Activated CD4-positive, alpha-beta T cell treated with anti-CD3 and anti-CD28 coated beads, Interleukin-2, amount 50 U/mL, for 4 hours (primary cell): Measurements from ENCODE around the gene DOP1B.
A peak's percentile ranks its signal among the peaks of the same experiment; 100 is the strongest.
"Not testable (repeated sequence)": the region's sequence is repeated elsewhere in the genome, so short reads cannot be mapped to it uniquely, and the experiment has no call there.

Source experiments
- DNase-seq, 2 experiments: peaks; one replicate each; pipeline ENCODE4 v3.0.0-alpha.2; 2020

The DOP1B gene

GRCh38 chr21:36178349-36178748, 21.7 kb downstream of the DOP1B start:
- DNase-seq = no peak

DNA sequence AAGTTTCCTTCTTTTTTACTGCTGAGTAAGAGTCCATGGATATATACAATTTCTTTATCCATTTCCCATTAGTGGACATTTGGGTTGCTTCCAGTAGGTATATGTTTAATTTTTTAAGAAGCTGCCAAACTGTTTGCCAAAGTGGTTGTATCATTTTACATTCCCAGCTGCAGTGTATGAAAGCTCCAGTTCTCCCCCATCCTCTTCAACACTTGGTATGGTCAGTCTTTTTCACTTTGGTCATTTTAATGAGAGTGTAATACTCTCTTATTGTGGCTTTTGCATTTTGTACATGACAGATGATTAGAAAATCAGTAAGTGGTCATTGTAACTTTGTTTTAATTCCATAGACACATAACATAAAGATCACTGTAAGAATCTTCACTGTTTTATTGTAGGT, 22.5 kb downstream of the DOP1B start:
- no peak for DNase-seq

DNA sequence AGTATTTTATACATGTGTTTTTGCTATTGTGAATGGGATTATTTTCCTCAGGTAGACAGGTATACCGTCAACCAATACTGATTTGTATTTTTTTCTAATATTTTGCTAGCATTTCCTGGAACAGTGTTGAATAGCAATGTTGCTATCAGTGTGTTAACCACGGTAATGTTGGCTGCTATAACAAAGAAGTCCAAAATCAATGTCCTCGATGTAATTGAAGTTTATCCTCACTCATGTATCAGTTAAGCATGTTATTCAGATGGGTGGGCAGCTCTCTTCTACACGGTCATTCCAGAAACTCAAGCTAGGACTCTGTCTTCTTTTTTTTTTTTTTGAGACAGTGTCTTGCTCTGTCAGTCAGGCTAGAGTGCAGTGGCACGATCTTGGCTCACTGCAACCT, 24.3 kb downstream of the DOP1B start:
- DNase-seq = no peak

- no peak for DNase-seq
Observed at GRCh38 chr21:36183144-36183795, 26.6 kb downstream of the DOP1B start.

DNA sequence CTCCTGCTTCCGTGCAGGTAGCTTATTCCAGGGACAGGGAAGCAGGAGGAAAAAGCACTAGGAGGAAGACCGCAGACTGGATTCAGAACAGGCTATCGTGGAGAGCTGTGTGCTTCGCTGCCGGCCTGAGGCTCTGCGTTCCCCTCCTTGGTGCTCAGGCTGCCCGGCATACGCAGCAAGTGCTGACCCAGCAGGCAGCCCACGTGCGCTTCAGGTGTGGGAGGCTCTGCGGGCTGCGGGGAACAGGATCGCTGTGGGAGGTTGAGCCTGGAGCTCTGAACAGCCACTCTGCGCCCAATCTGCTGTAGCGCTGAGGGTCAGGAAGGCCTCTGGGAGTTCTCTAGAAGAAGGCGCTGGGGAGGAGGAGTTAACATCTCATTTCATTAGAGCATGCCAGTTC, 27.9 kb downstream of the DOP1B start:
- no peak for DNase-seq

GRCh38 chr21:36185523-36185922, 28.9 kb downstream of the DOP1B start:
- DNase-seq = no peak

GRCh38 chr21:36186081-36186480, 29.5 kb downstream of the DOP1B start:
- no peak for DNase-seq

DNA sequence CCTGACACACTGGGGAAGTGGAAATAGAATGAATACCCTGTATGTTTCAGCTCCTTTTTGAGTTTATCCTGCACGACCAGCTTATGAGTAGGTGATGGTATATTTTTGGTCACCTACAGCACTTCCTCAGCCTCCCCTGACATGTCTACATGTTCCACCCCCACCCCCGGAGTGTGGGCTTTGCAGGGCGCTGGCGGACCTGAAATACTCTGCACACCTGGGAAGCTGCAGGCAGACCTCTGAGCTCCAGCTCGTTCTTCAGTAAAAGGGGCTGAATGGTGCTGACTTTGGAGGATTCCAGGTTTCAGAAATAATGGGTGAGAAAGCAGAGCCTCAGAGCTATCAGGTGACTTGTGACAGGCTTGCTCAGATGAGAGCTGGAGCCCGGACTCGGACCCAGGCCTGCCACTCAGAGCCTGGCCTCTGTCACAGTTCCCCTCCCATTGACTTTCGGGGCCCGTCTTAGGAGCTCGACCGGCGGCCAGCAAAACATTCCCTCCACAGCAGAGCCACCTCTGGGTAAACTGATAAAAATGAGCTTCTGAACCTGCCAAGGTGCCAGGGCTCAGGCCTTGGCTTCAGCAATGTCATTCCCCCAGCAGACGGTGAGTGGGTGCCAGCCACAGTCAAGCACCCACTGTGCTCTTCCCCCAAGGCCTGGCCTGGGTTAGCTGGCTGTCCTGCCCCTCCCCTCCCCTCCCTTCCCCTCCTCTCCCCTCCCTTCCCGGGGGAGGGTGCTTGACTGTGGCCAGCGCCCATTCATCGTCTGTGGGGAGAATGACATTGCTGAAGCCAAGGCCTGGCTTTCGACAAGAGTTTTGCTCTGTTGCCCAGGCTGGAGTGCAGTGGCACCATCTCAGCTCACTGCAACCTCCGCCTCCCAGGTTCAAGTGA, 30.1 kb downstream of the DOP1B start:
- DNase-seq = no peak

DNA sequence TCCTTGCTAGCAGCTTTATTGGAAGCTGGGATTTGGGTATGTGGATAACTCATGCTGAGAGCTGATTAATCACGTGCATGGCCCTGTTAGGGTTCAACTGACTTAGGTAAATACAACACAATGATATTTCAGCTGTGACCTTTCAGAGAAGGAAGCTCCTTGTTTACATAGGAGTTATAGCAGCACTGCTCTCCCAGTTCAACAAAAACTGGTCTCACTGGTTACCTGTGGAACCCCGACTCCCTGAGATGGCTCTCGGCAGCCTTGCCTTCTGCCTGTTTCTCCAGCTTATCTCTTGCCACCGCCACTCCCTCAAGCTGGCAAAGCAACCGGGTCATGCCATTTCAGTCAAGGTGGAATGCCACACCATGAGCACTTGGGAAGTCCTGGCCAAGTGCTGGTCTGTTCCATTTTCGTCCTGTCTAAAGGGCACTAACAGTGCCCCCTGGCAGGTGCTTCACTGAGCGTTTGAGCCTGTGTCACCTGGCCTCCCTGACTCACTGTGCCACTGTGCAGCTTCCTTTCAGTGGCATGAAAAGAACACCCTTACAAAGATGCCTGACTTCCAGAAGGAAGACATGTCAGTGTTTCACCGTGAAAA, 31.6 kb downstream of the DOP1B start:
- no peak for DNase-seq

GRCh38 chr21:36188937-36189336, 32.3 kb downstream of the DOP1B start:
- DNase-seq = no peak

DNA sequence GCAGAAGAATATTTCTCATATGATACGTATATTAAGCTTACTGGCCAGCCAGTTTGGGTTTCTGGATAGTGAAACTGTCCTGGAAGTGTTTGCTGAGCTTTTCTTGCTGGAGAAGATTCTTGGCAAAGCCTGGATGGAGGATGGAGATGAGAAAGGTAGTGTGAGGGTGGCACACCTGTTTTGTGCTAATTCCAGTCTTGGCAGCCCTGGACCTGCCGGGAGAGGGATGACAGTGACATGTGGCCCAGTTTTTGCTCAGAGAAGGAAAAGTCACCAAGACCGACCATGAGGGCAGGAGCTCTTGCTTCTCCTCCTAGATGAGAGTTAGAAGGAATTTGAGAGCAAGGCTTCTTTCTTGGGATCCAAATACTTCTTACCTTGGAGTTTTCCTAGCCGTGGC, 34.1 kb downstream of the DOP1B start:
- no peak for DNase-seq

DNA sequence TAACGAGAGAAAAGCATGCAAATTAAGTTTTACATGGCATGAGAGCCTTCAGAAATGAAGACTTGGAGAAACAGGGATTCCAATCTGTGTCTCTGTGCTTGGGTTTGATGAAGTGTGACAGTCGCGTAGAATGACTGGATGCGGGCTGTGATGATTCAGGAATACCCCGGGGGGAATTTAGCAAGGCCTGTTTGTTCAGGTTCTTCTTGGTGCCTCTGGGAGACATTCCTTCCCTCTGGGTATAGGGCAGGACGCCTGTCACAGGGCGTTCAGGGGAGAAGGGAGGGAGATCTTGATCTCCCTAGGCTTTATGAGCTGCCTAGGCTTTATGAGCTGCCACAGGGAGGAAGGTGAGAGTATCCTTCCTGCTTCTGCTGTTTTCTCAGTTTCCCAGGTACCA, 36.6 kb downstream of the DOP1B start:
- DNase-seq = no peak

DNA sequence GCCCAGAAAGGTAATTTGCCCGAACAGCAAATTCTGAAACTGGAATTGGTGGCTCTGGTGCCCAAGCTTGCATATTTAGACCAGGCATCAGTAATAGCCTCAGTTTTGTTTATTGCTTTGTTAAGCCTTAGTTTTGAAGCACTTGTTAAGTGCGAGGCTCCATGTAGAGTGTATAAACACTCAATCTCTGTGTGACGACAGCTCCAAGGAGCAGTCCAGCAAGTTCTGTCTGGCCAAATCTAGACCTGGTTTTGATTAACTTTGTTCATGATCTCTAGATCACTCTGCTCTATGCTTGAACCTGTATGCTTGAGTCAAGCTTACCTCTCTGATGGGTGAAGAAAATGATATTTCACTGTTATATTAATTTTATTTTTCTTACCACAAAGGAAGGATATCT, 37.4 kb downstream of the DOP1B start:
- no peak for DNase-seq

DNA sequence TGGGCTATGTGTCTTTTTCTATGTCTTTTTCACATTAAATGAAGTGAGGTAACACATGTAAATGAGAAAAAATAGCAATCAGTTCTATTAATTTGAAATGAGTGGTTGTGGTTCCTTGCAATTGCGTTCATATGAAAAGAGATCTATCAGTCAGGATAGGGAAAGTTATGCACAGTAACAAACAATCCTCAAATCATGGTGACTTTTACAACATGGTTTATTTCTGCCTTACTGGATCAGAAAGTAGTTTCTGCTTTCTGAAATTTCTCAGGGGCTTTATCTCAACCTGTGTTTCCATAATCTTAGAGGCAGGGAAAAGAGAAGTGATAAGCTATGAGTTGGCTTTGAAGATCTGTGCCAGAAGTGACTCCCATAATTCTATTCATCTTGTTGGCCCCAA, 39.0 kb downstream of the DOP1B start:
- DNase-seq = no peak

DNA sequence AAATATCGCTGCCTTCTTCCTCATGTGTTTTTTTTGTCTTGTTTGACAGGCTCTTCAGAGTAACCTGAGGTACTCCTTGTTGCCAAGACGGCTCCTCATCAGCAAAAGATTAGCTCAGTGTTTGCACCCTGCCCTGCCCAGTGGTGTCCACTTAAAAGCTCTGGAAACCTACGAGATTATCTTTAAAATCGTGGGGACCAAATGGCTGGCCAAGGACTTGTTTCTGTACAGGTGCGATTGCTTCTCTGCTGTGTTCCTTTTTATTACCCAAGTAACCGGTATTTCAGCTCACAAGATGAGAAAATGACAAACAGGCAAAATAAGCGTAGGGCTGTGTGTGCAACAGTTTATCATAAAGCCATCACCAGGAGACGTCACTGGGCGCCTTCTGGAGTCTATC, 42.4 kb downstream of the DOP1B start:
- DNase-seq = no peak

DNA sequence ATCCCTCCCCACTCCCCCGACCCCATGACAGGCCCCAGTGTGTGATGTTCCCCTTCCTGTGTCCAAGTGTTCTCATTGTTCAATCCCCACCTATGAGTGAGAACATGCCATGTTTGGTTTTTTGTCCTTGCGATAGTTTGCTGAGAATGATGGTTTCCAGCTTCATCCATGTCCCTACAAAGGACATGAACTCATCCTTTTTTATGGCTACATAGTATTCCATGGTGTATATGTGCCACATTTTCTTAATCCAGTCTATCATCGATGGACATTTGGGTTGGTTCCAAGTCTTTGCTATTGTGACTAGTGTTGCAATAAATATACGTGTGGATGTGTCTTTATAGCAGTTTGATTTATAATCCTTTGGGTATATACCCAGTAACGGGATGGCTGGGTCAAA, 43.0 kb downstream of the DOP1B start:
- not testable (repeated sequence) for DNase-seq

DNA sequence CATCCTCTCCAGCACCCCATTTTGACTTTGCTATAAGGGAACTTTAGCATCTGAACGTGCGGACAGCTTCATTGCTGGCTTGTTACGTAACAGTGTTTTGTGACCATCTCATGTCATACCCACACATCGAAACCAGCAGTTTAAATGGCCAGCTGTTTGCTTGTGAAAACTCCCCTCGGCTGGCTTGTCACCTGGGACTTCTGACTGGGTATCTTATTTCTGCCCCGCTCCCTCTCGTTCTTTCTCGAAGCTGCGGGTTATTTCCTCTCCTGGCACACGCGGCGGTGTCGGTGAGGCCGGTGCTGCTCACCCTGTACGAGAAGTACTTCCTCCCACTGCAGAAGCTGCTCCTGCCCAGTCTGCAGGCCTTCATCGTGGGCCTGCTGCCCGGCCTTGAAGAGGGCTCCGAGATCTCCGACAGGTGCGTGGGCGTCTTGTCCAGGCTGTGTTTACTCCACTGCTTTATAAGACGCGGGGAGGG, 43.5 kb downstream of the DOP1B start:
- DNase-seq = no peak

DNA sequence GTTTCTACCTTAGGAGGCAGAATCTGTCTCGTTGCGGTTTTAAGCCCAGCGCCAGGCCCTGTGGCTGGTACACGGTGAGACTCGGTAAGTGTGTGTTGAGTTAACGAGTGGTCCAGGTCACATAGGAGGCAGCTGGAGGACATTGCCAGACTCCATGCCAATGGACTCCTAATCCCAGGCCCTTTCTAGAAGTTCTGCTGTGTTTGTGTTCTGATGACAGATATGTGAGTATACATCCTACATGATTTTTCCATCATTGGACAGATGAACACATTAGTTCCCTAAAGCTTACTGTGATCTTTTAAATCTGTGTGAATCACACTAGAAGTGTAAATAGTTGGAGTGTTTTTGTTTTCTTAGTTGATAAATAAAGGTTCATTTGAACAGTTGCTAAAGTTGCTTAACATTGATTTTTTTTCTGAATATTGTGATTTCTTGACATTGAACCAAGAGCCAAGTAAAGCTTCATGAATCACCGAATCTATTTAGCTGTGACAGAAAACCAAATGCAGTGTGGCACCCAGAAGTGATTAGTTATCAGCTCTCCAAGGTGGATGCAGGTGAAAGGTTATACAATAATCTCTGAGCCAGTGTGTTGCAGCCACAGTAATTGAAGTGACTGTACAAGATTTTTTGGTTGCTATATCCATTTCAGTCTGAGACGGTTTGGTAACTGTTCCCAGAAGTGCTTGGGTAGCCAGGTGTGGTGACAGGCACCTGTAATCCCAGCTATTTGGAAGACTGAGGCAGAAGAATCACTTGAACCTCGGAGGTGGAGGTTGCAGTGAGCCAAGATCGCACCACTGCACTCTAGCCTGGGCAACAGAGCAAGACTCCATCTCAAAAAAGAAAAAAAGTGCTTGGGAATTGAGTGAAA, 46.3 kb downstream of the DOP1B start:
- DNase-seq = no peak

DNA sequence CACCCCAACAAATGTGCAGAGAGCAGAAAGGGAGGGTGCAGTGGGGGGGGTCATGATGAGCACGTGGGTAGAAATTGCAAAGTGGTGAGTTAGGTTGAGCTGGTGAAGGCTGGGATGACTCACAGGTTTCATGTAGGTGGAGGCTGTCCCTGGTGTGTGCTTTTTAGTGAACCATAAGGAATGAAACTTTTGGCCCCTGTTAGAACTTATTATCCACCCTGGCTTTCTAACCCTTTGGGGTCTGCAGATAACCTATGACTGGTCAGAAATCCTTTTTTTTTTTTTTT, 46.9 kb downstream of the DOP1B start:
- DNase-seq = peak; percentile 17 to 25

DNA sequence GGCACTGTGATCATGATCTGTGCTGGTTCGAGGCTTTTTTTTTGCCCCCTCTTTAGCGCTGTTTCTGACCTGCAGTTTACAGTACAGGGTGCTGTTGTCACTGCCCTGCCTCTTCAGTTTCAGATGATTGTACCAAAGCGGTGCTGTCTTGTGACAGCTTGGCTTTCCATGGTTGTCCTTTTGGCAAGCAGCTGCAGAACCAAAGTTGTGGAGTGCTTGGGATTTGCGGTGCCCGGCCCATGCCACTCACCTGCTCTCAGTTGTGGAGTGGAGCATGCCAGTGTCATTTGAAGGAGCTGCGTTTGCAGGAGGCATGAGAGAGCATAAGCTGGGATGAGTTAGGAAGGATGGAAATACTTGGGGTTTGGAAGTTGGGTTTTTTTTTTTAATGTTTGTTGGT, 48.4 kb downstream of the DOP1B start:
- no peak for DNase-seq

GRCh38 chr21:36205962-36206361, 49.3 kb downstream of the DOP1B start:
- no peak for DNase-seq
